Neural progenitor cell (in vitro differentiated cells): ENCODE measurements around the gene RNF133. TPM values are rescaled to one million over a fixed set of nuclear protein-coding genes. Genes with fewer than 3 reads are reported as not detected.

ENCODE experiments used
- DNase-seq: peaks from one replicate; pipeline ENCODE4 v3.0.0-alpha.2; 2016; ENCODE audit warnings: low spot score
- H2AFZ ChIP-seq: fragments of 200-600 bp; sonication (generic); replicated peaks from 2 replicates; pipeline ENCODE4 v1.6.1; 2016; ENCODE audit warnings: antibody characterized with exemption
- H3F3A ChIP-seq: fragments of 200-600 bp; sonication (generic); 2 replicates; pipeline ENCODE4 v1.6.1; 2016; ENCODE audit warnings: antibody characterized with exemption, low read depth
- H3K27ac ChIP-seq: fragments of 200-600 bp; sonication (generic); 2 replicates; pipeline ENCODE4 v1.5.1; 2016; ENCODE audit warnings: mild to moderate bottlenecking
- H3K27me3 ChIP-seq: fragments of 200-600 bp; sonication (generic); 2 replicates; pipeline ENCODE4 v1.6.1; 2016; ENCODE audit warnings: mild to moderate bottlenecking, moderate library complexity
- H3K36me3 ChIP-seq: fragments of 200-600 bp; sonication (generic); 2 replicates; pipeline ENCODE4 v1.5.1; 2016
- H3K4me1 ChIP-seq: fragments of 200-600 bp; sonication (generic); 2 replicates; pipeline ENCODE4 v1.6.1; 2016; ENCODE audit warnings: mixed run types
- H3K4me2 ChIP-seq: fragments of 200-600 bp; sonication (generic); 2 replicates; pipeline ENCODE4 v1.6.1; 2016
- H3K4me3 ChIP-seq: fragments of 200-600 bp; sonication (generic); 2 replicates; pipeline ENCODE4 v1.5.1; 2016
- H3K79me2 ChIP-seq: fragments of 200-600 bp; sonication (generic); 2 replicates; pipeline ENCODE4 v1.6.1; 2016; ENCODE audit warnings: low read depth
- H3K9ac ChIP-seq: fragments of 200-600 bp; sonication (generic); 2 replicates; pipeline ENCODE4 v1.6.1; 2016
- H3K9me3 ChIP-seq: fragments of 200-600 bp; sonication (generic); 2 replicates; pipeline ENCODE4 v1.5.1; 2016; ENCODE audit warnings: low read depth
- H4K20me1 ChIP-seq: fragments of 200-600 bp; sonication (generic); 2 replicates; pipeline ENCODE4 v1.6.1; 2016; ENCODE audit warnings: low read depth
- H3K27ac Mint-ChIP-seq: 3 replicates; pipeline ENCODE4 v1.8.0; 2021; ENCODE audit warnings: mixed read lengths
- H3K27me3 Mint-ChIP-seq: 2 replicates; pipeline ENCODE4 v1.8.0; 2022; ENCODE audit warnings: low read depth, mild to moderate bottlenecking, inconsistent platforms, moderate library complexity, mixed read lengths; ENCODE audit not compliant: insufficient read depth
- H3K36me3 Mint-ChIP-seq: 3 replicates; pipeline ENCODE4 v1.8.0; 2021; ENCODE audit warnings: mixed read lengths
- H3K4me1 Mint-ChIP-seq: 3 replicates; pipeline ENCODE4 v1.8.0; 2021; ENCODE audit warnings: mixed read lengths
- H3K4me3 Mint-ChIP-seq: 3 replicates; pipeline ENCODE4 v1.8.0; 2021; ENCODE audit warnings: mild to moderate bottlenecking, moderate library complexity, mixed read lengths
- H3K9me3 Mint-ChIP-seq: 3 replicates; pipeline ENCODE4 v1.8.0; 2020; ENCODE audit warnings: mixed read lengths
- EZH2 ChIP-seq: fragments of 200-600 bp; sonication (generic); IDR thresholded peaks from 2 replicates; pipeline ENCODE4 v1.6.1; 2017; ENCODE audit warnings: antibody characterized with exemption, mild to moderate bottlenecking, moderate library complexity
- EZH2phosphoT487 ChIP-seq: fragments of 200-600 bp; sonication (generic); IDR thresholded peaks from 2 replicates; pipeline ENCODE4 v1.6.1; 2017; ENCODE audit warnings: antibody characterized with exemption
- total RNA-seq: library from RNA; depleted of rRNA; stranded (reverse); fragments of >200 nt; gene quantifications from 2 replicates; pipeline ENCODE4 v1.2.3, GENCODE V29; 2015; ENCODE audit warnings: low replicate concordance
- TF ChIP-seq, protein P1 (sequence below): fragments of 200-600 bp; sonication (generic); IDR thresholded peaks from 2 replicates; pipeline ENCODE4 v1.5.1; 2017; ENCODE audit warnings: antibody characterized with exemption, mild to moderate bottlenecking

Gene RNF133
- total RNA-seq, 1 donor from 2014 or later, result 0.09 TPM

DNA sequence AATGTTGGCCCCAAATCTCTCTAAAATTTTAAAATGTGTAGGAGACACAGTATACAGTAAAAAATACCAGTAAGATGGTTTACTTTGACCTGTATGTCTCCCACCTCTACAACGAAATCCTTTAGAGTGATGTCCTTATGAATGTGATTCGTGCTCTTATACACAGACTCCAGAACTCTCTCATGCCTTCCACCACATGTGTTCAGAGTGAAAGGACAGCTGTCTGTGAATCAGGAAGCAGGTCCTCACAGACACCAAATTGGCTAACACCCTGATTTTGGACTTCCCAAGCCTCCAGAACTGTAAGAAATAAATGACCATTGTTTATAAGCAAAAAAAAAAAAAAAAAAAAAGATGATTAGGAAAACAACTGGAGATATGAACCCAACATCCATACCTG lies 35.2 kb downstream of the RNF133 start:
- Histone ChIP-seq H4K20me1 (no peaks in the 10 kb centered on the region), H3K4me3 (no peak overlapping the region), H3K27ac (no peak overlapping the region), H3K79me2 (no peaks in the 10 kb centered on the region), H3K4me1 (no peaks in the 10 kb centered on the region), H2AFZ (no peak overlapping the region), H3F3A (no peaks in the 10 kb centered on the region), H3K9ac (no peak overlapping the region), H3K9me3 (no peaks in the 10 kb centered on the region), H3K27me3 (no peaks in the 10 kb centered on the region), H3K36me3 (no peaks in the 10 kb centered on the region), H3K4me2 (no peak overlapping the region)
- Mint-ChIP-seq H3K4me1 (no peaks in the 10 kb centered on the region), H3K36me3 (no peaks in the 10 kb centered on the region), H3K9me3 (peaks cover 3% of the 10 kb centered on the region), H3K27me3 (no peaks in the 10 kb centered on the region), H3K27ac (no peak overlapping the region), H3K4me3 (no peak overlapping the region)
- no peak for TF ChIP-seq EZH2phosphoT487
- TF ChIP-seq, protein P1, sequence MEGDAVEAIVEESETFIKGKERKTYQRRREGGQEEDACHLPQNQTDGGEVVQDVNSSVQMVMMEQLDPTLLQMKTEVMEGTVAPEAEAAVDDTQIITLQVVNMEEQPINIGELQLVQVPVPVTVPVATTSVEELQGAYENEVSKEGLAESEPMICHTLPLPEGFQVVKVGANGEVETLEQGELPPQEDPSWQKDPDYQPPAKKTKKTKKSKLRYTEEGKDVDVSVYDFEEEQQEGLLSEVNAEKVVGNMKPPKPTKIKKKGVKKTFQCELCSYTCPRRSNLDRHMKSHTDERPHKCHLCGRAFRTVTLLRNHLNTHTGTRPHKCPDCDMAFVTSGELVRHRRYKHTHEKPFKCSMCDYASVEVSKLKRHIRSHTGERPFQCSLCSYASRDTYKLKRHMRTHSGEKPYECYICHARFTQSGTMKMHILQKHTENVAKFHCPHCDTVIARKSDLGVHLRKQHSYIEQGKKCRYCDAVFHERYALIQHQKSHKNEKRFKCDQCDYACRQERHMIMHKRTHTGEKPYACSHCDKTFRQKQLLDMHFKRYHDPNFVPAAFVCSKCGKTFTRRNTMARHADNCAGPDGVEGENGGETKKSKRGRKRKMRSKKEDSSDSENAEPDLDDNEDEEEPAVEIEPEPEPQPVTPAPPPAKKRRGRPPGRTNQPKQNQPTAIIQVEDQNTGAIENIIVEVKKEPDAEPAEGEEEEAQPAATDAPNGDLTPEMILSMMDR, result no peak
- TF ChIP-seq EZH2, result no peak
- DNase-seq, result no peak

DNA sequence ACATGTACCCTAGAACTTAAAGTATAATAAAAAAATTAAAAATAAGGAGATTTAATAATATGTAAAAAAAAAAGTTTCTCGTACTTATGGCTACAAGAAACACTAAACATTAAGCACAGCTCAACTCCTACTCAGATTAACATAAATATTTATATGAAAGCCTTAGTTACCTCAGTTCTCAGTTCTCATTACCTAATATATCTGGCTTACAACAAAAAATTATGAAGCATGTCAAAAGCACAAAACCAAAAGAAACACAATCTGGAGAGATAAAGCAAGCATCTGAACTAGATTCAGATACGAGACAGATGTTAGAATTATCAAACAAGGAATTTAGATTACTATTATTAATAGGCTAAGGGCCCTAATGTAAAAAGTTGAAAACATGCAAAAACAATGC lies 40.1 kb downstream of the RNF133 start:
- H3K4me3 Mint-ChIP-seq, result no peak overlapping the region
- H3K4me1 Mint-ChIP-seq, result no peaks in the 10 kb centered on the region
- Histone ChIP-seq H3K9me3 (no peaks in the 10 kb centered on the region), H3K27ac (no peak overlapping the region), H3K9ac (no peak overlapping the region), H3K27me3 (no peaks in the 10 kb centered on the region), H3K4me3 (no peak overlapping the region), H3K79me2 (no peaks in the 10 kb centered on the region), H2AFZ (no peak overlapping the region), H3F3A (no peaks in the 10 kb centered on the region), H3K4me2 (no peak overlapping the region), H4K20me1 (no peaks in the 10 kb centered on the region), H3K4me1 (no peaks in the 10 kb centered on the region), H3K36me3 (no peaks in the 10 kb centered on the region)
- peaks cover 4% of the 10 kb centered on the region for H3K9me3 Mint-ChIP-seq
- no peak for TF ChIP-seq EZH2phosphoT487
- TF ChIP-seq, protein P1, result no peak
- TF ChIP-seq EZH2, result no peak
- H3K36me3 Mint-ChIP-seq, result peaks cover 5% of the 10 kb centered on the region
- no peaks in the 10 kb centered on the region for H3K27me3 Mint-ChIP-seq
- DNase-seq, result no peak
- no peak overlapping the region for H3K27ac Mint-ChIP-seq

DNA sequence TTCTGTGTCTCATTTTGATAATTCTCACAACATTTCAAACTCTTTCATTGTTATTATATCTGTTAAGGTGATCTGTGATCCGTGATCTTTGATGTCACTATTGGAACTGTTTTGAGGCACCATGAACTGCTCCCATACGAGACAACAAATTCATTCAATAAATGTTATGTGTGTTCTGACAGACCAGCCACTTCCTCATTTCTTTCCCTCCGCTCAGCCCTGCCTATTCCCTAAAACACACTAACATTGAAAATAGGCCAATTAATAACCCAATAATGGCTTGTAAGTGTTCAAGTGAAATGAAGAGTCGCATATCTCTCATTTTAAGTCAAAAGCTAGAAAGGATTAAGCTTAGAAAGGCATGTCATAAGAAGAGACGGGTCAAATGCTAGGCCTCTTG lies 45.2 kb downstream of the RNF133 start:
- H4K20me1 ChIP-seq, result no peaks in the 10 kb centered on the region
- TF ChIP-seq EZH2, result no peak
- TF ChIP-seq, protein P1, result no peak
- TF ChIP-seq EZH2phosphoT487, result no peak
- Mint-ChIP-seq H3K4me1 (peaks cover 10% of the 10 kb centered on the region), H3K4me3 (no peak overlapping the region), H3K9me3 (peaks cover 4% of the 10 kb centered on the region), H3K27ac (no peak overlapping the region), H3K27me3 (no peaks in the 10 kb centered on the region), H3K36me3 (peaks cover 5% of the 10 kb centered on the region)
- no peak overlapping the region for H3K9ac ChIP-seq
- no peaks in the 10 kb centered on the region for H3K9me3 ChIP-seq
- H3K4me2 ChIP-seq, result no peak overlapping the region
- no peak overlapping the region for H3K4me3 ChIP-seq
- H3K4me1 ChIP-seq, result no peaks in the 10 kb centered on the region
- H3K79me2 ChIP-seq, result no peaks in the 10 kb centered on the region
- no peak overlapping the region for H2AFZ ChIP-seq
- H3F3A ChIP-seq, result no peaks in the 10 kb centered on the region
- no peaks in the 10 kb centered on the region for H3K36me3 ChIP-seq
- no peaks in the 10 kb centered on the region for H3K27me3 ChIP-seq
- no peak for DNase-seq
- H3K27ac ChIP-seq, result no peak overlapping the region

DNA sequence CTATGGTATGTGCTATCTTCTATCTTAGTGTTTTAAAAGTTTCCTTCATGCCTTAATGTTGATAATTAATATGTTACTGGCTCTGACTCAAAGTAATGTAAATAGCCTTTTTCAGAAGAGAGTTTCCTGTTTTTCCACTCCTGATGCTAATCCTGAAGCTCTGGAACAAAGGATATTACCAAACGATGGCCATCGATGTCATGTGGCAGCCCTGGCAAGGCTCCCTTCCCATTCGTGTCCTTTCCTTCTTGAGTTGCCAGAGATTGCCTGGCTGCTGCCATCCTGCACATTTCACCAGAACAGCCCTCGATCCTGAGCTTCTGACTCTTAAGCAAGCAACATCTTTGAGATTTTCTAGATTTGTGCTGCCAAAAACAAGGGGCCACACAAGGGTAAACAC lies 46.0 kb downstream of the RNF133 start:
- no peaks in the 10 kb centered on the region for H3K36me3 ChIP-seq
- no peak for TF ChIP-seq EZH2
- TF ChIP-seq, protein P1, result no peak
- H3K27me3 ChIP-seq, result no peaks in the 10 kb centered on the region
- H3K4me1 ChIP-seq, result no peaks in the 10 kb centered on the region
- no peaks in the 10 kb centered on the region for H4K20me1 ChIP-seq
- Mint-ChIP-seq H3K27me3 (no peaks in the 10 kb centered on the region), H3K36me3 (peaks cover 5% of the 10 kb centered on the region), H3K4me3 (no peak overlapping the region), H3K27ac (no peak overlapping the region), H3K9me3 (peaks cover 4% of the 10 kb centered on the region), H3K4me1 (peaks cover 10% of the 10 kb centered on the region)
- H3F3A ChIP-seq, result no peaks in the 10 kb centered on the region
- H2AFZ ChIP-seq, result no peak overlapping the region
- DNase-seq, result no peak
- no peak overlapping the region for H3K9ac ChIP-seq
- H3K9me3 ChIP-seq, result no peaks in the 10 kb centered on the region
- no peak overlapping the region for H3K4me3 ChIP-seq
- H3K27ac ChIP-seq, result no peak overlapping the region
- H3K4me2 ChIP-seq, result no peak overlapping the region
- H3K79me2 ChIP-seq, result no peaks in the 10 kb centered on the region
